Pancreas (tissue), 10 donors: ENCODE results near the gene UTRN. TPM values are rescaled to one million over a fixed set of nuclear protein-coding genes. Genes with fewer than 3 reads are reported as not detected.
A peak's percentile ranks its signal among the peaks of the same experiment; 100 is the strongest.

Source experiments
- ATAC-seq, 4 donors: fragments of 200-7000 bp; cut with Tn5 transposase; one replicate each; pipeline versions ENCODE4 v1.8.0 to v1.9.1; 2020; ENCODE audit warnings: mild to moderate bottlenecking in 4 of 4, moderate library complexity in 4 of 4
- DNase-seq, 6 donors: peaks; one replicate each; pipeline ENCODE4 v3.0.0-alpha.2; 2020
- FAIRE-seq: peaks from 2 replicates; lab custom pipeline; 2012; peaks lifted over from hg19 to GRCh38; lab: Jason Lieb, UNC
- H3K27ac ChIP-seq, 4 donors: fragments of 200-600 bp; sonication (generic); 1 replicate in 3 of 4; 2 replicates in 1 of 4; pipeline versions ENCODE4 v1.5.0 to v1.8.0; 2020
- H3K27me3 ChIP-seq, 4 donors: fragments of 200-600 bp; one replicate each; pipeline ENCODE4 v1.8.0; 2021
- H3K36me3 ChIP-seq, 3 donors: fragments of 200-600 bp; sonication (generic) in 1 of 3; one replicate each; pipeline versions ENCODE4 v1.5.0 to v1.8.0; 2020 to 2021
- H3K4me1 ChIP-seq, 3 donors: fragments of 200-600 bp; one replicate each; pipeline ENCODE4 v1.8.0; 2021
- H3K4me3 ChIP-seq, 4 donors: fragments of 200-600 bp; sonication (generic) in 2 of 4; one replicate each; pipeline versions ENCODE4 v1.5.0 to v1.8.0; 2020 to 2021
- H3K9me3 ChIP-seq, 4 donors: fragments of 200-600 bp; one replicate each; pipeline ENCODE4 v1.8.0; 2021
- WGBS, 2 donors: extraction: QIAGEN DNeasy Blood & Tissue Kit; methylation state at CpG; one replicate each; pipeline ENCODE4 v1.1.7; 2013; 5-methylcytosine and 5-hydroxymethylcytosine counted together
- intact Hi-C, 3 donors: fragments of 100-400 bp; cut with DNase I; formaldehyde crosslinking; loops; one replicate each; pipeline versions ENCODE4 v1.11.1 to v1.14.2; 2022
- polyA plus RNA-seq, 2 donors: library from polyadenylated mRNA; stranded (reverse); fragments of 200-250 nt; gene quantifications; one replicate each; pipeline ENCODE4 v1.2.3, GENCODE V29; 2013
- total RNA-seq, 6 donors: library from RNA; stranded (reverse); fragmentation: NEBNext Ultra II Directional in 4 of 6; extraction: Animal tissue kit (Norgen Biotek cat#: 25700) in 4 of 6; gene quantifications; one replicate each; pipeline versions ENCODE4 v1.2.1 to v1.2.4, GENCODE V29; 2021 to 2023
- TF ChIP-seq, protein P1 (sequence below), 4 donors: fragments of 200-600 bp; sonication (generic) in 3 of 4; IDR thresholded peaks; one replicate each; pipeline versions ENCODE4 v1.5.0 to v1.8.0; 2021; ENCODE audit warnings: antibody characterized with exemption in 4 of 4
- donor health status: healthy with polysubstance abuse.
- donor health status: DM: no; HTN: no; CAD: no; lungs with moderate emphysema.
- donor health status: DM: no; HTN: no; CAD: no.
- donor health status: control.
- donor health status: control.
- donor health status: Bipolar disorder and iron deficiency.
- donor health status: DM: yes; HTN: yes; CAD: no.
- donor health status: DM: no; HTN: no; CAD: no.
- donor health status: DM: no; HTN: no; CAD: no.
- donor health status: DM: yes; HTN: yes; CAD: no.

The UTRN gene
- total and polyA plus RNA-seq, 8 donors: 10.0 to 116 (median 82.9) TPM

DNA sequence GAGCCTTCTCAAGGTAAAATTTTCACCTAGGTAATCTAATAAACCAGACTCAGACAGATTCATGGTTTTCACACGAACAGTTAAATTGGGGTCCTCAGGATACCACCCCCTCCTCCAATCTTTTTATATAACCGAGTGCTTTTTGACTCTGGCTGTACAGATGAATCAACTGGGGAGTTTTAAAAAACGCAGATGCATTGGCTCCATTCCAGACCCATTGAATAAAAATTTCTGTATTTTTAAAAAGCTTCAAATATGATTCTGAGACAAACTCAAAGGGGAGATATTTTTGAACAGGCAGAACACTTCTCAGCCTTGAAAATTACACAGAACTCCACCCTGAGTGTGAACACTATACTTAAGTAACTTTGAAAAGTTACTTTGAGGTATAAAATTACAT is 7.2 kb downstream of the UTRN start:
- Histone ChIP-seq H3K9me3 (no peaks in the 10 kb centered on the region), H3K27ac (no peak overlapping the region), H3K36me3 (no peaks in the 10 kb centered on the region), H3K4me1 (peaks cover 10 to 32% (median 20%) of the 10 kb centered on the region in 3 donors), H3K4me3 (no peak overlapping the region), H3K27me3 (no peaks in the 10 kb centered on the region)
- 58 to 63% methylated on average over 3 of the region's 3 CpGs for WGBS, 2 donors
- intact Hi-C loops: no loop called here
- no peak for DNase-seq
- TF ChIP-seq, protein P1, sequence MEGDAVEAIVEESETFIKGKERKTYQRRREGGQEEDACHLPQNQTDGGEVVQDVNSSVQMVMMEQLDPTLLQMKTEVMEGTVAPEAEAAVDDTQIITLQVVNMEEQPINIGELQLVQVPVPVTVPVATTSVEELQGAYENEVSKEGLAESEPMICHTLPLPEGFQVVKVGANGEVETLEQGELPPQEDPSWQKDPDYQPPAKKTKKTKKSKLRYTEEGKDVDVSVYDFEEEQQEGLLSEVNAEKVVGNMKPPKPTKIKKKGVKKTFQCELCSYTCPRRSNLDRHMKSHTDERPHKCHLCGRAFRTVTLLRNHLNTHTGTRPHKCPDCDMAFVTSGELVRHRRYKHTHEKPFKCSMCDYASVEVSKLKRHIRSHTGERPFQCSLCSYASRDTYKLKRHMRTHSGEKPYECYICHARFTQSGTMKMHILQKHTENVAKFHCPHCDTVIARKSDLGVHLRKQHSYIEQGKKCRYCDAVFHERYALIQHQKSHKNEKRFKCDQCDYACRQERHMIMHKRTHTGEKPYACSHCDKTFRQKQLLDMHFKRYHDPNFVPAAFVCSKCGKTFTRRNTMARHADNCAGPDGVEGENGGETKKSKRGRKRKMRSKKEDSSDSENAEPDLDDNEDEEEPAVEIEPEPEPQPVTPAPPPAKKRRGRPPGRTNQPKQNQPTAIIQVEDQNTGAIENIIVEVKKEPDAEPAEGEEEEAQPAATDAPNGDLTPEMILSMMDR (IDR thresholded peaks at IDR 0.05): no peak
- FAIRE-seq: no peak
- no peak for ATAC-seq

DNA sequence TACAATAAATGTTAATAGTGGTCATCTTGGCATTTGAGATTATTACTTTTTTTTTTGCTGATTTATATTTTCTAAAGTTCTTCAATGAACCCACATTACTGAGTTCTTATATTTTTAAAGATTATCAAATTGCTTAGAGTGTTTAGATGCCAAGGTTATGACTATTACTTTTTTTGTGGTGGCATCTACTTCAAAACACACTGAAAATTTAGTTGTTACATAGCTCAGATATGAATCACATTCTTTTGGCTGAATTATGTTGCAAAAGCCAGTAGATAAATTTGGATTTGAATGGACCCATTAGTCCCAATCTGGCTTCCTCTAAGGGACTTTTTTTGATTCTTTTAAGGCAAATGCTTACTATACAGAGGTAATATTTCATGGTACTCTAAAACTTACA is 8.9 kb downstream of the UTRN start:
- TF ChIP-seq, protein P1 (IDR thresholded peaks at IDR 0.05): no peak
- intact Hi-C loops: no loop called here
- Histone ChIP-seq H3K4me3 (no peak overlapping the region), H3K27me3 (no peaks in the 10 kb centered on the region), H3K36me3 (no peaks in the 10 kb centered on the region), H3K27ac (peak overlapping the region in 1 of 4 donors; percentile 5), H3K4me1 (peaks cover 21 to 38% (median 24%) of the 10 kb centered on the region in 3 donors), H3K9me3 (no peaks in the 10 kb centered on the region)
- ATAC-seq: no peak
- no peak for FAIRE-seq
- DNase-seq: no peak

DNA sequence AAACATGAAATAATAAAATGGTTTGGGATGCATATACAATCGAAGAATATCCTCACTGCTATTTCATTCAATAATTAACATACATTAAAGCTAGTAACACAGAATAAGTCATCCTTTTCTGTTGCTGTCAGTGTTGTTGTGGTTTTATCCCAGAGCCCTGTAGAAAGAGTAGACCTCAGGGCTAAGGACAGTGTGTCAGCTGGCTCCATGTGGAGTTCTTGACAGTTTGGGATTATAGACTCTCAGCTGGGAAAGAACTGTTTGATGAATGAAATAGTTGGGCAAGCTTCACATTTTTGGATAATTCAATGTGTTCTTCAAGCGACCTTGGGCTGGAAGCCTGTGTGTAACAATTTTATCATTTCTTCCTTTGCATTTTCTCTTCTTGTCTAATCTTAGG is 10.1 kb downstream of the UTRN start:
- Histone ChIP-seq H3K27ac (no peak overlapping the region), H3K4me3 (no peak overlapping the region), H3K27me3 (no peaks in the 10 kb centered on the region), H3K4me1 (peaks cover 21 to 44% (median 29%) of the 10 kb centered on the region in 3 donors), H3K36me3 (no peaks in the 10 kb centered on the region), H3K9me3 (no peaks in the 10 kb centered on the region)
- DNase-seq (no peak), ATAC-seq (no peak), FAIRE-seq (no peak)
- WGBS, 2 donors: 89 to 90% methylated on average over 2 of the region's 2 CpGs
- intact Hi-C loops: no loop called here
- TF ChIP-seq, protein P1 (IDR thresholded peaks at IDR 0.05): no peak

DNA sequence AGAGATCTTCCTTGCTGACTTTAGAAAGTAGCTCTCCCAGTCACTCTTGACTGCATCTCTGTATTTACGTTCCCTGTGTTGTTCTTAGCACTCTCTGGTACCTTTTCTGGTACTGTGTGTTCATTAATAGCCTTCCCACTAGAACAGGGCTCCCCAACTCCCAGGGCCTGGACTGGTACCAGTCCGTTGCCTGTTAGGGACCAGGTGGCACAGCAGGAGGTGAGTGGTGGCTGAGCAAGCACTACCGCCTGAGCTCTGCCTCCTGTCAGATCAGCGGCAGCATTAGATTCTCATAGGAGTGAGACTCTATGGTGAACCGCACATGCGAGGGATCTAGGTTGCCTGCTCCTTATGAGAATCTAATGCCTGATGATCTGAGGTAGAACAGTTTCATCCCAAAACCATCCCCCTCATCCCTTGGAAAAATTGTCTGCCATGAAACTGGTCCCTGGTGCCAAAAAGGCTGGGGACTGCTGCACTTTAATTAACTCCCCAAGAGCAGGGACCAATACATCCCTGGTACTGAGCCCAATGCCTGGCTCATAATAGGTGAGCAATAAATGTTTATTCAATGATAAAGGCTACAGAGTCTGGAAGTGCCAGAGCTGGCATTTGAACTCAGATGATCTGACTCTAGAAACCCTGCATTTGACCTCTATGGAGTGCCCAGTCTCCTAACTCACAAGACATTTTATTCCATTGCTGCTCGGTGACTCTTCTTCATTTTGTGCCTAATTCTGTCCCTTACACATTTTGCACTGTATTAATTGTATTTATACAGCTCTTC is 11.0 kb downstream of the UTRN start:
- WGBS, 2 donors: 82 to 89% methylated on average over 7 of the region's 7 CpGs
- no peak overlapping the region for H3K4me3 ChIP-seq
- no peaks in the 10 kb centered on the region for H3K27me3 ChIP-seq
- H3K4me1 ChIP-seq: peaks cover 21 to 44% (median 29%) of the 10 kb centered on the region in 3 donors
- intact Hi-C loops: no loop called here
- FAIRE-seq: no peak
- peak overlapping the region in 2 of 4 donors; percentile 73 to 74 for H3K27ac ChIP-seq
- no peaks in the 10 kb centered on the region for H3K9me3 ChIP-seq
- DNase-seq: peak in 1 of 6 donors; percentile 23
- H3K36me3 ChIP-seq: no peaks in the 10 kb centered on the region
- ATAC-seq: peak; percentile 53 to 67 (median 61)
- TF ChIP-seq, protein P1 (IDR thresholded peaks at IDR 0.05): no peak

DNA sequence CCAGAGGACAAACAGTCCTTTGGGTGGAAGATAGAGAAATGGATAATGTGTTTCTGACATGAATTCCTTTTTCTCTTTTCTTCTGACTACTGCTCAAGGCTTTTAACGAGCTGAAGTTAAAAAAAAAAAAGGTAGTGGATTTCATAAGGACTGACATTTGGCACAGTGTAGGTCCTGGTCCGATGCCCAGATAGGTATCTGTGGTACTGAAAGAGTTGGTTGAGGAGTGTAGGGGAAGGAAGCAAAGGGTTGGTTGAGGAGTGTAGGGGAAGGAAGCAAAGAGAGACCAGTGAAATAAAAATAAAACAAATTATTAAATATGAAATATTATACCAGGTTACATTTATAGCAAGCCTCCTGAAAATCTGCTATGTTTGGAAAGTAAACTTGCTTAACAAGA is 11.8 kb downstream of the UTRN start:
- intact Hi-C loops: no loop called here
- H3K27me3 ChIP-seq: no peaks in the 10 kb centered on the region
- peak; percentile 55 to 85 (median 76) for DNase-seq
- WGBS, 2 donors: 2 to 3% methylated on average over 2 of the region's 2 CpGs
- TF ChIP-seq, protein P1 (IDR thresholded peaks at IDR 0.05): no peak
- H3K9me3 ChIP-seq: no peaks in the 10 kb centered on the region
- H3K4me1 ChIP-seq: peaks cover 21 to 39% (median 29%) of the 10 kb centered on the region in 3 donors
- peak; percentile 79 to 81 (median 80) for ATAC-seq
- no peak for FAIRE-seq
- H3K4me3 ChIP-seq: peak overlapping the region in 1 of 4 donors; percentile 8
- H3K36me3 ChIP-seq: no peaks in the 10 kb centered on the region
- H3K27ac ChIP-seq: peak overlapping the region; percentile 18 to 74 (median 46)
